ENCODE data around the gene RBKS. TPM values are rescaled to one million over a fixed set of nuclear protein-coding genes. Genes with fewer than 3 reads are reported as not detected.
A peak's percentile ranks its signal among the peaks of the same experiment; 100 is the strongest.

Gene RBKS
- total and polyA plus RNA-seq, 2 of the 13 experiments (the other 11 are each of a cell fraction or from before 2014, with no cell fraction given) = 7.7 to 8.3 TPM

DNA sequence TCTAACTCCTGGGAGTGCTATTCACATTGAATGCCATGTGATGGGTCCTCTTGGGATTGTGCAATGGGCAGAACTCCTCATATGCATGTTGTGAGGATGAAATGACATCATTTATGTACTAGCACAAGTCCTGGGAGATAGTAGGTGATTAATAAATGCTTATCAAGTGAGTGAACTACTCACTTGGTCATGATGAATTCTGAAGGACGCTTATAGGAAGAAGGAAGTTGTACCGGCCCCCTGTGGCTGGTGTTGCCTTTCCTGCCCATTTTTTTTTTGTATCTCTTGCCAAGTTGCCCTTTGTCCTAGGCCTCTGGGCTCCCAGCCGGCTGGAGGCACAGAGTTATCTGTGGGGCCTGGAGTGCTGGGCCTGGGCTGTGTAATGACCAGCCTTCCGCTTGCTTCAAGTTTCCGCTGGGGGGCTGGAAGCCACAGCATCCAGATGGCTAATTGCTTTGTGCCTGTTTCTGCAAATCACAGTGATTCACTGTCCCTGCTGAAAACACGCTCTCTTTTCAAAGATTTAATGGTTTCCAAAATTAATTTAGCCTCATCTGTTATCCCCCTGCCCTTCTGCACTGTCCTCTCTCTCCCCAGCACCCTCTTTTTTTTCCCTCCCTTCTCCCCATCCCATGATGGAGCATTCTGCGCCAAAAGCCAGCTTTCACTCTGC, 152.4 kb downstream of the RBKS start (continued):
- TF ChIP-seq, protein P1, sequence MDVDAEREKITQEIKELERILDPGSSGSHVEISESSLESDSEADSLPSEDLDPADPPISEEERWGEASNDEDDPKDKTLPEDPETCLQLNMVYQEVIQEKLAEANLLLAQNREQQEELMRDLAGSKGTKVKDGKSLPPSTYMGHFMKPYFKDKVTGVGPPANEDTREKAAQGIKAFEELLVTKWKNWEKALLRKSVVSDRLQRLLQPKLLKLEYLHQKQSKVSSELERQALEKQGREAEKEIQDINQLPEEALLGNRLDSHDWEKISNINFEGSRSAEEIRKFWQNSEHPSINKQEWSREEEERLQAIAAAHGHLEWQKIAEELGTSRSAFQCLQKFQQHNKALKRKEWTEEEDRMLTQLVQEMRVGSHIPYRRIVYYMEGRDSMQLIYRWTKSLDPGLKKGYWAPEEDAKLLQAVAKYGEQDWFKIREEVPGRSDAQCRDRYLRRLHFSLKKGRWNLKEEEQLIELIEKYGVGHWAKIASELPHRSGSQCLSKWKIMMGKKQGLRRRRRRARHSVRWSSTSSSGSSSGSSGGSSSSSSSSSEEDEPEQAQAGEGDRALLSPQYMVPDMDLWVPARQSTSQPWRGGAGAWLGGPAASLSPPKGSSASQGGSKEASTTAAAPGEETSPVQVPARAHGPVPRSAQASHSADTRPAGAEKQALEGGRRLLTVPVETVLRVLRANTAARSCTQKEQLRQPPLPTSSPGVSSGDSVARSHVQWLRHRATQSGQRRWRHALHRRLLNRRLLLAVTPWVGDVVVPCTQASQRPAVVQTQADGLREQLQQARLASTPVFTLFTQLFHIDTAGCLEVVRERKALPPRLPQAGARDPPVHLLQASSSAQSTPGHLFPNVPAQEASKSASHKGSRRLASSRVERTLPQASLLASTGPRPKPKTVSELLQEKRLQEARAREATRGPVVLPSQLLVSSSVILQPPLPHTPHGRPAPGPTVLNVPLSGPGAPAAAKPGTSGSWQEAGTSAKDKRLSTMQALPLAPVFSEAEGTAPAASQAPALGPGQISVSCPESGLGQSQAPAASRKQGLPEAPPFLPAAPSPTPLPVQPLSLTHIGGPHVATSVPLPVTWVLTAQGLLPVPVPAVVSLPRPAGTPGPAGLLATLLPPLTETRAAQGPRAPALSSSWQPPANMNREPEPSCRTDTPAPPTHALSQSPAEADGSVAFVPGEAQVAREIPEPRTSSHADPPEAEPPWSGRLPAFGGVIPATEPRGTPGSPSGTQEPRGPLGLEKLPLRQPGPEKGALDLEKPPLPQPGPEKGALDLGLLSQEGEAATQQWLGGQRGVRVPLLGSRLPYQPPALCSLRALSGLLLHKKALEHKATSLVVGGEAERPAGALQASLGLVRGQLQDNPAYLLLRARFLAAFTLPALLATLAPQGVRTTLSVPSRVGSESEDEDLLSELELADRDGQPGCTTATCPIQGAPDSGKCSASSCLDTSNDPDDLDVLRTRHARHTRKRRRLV (CRISPR knock-in tag; IDR thresholded peaks at IDR 0.05) = no peak
- TF ChIP-seq, protein P2, sequence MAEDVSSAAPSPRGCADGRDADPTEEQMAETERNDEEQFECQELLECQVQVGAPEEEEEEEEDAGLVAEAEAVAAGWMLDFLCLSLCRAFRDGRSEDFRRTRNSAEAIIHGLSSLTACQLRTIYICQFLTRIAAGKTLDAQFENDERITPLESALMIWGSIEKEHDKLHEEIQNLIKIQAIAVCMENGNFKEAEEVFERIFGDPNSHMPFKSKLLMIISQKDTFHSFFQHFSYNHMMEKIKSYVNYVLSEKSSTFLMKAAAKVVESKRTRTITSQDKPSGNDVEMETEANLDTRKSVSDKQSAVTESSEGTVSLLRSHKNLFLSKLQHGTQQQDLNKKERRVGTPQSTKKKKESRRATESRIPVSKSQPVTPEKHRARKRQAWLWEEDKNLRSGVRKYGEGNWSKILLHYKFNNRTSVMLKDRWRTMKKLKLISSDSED (CRISPR knock-in tag; IDR thresholded peaks at IDR 0.05) = no peak
- TF ChIP-seq MIXL1 (CRISPR knock-in tag; IDR thresholded peaks at IDR 0.05) (peak; percentile 74; the same call in 1 of the 2 replicates), TEAD3 (CRISPR knock-in tag; optimal IDR thresholded peaks at IDR 0.05; ENCODE audit: borderline replicate concordance) (peak; percentile 48), CHD4 (IDR thresholded peaks at IDR 0.05; ENCODE audit: borderline replicate concordance, low read length) (peak; percentile 64; the same call in 1 of the 2 replicates), RARA (CRISPR knock-in tag; IDR thresholded peaks at IDR 0.05) (peak; percentile 49), XRCC5 (optimal IDR thresholded peaks at IDR 0.05; ENCODE audit: low read length) (peak; percentile 69), ZMYM3 (CRISPR knock-in tag; IDR thresholded peaks at IDR 0.05) (peak; percentile 91), ZFX (CRISPR knock-in tag; IDR thresholded peaks at IDR 0.05; ENCODE audit: low read depth) (peak; percentile 95), CREM (IDR thresholded peaks at IDR 0.05) (peak; percentile 46; the same call in 1 of the 2 replicates), CREM (CRISPR knock-in tag; IDR thresholded peaks at IDR 0.05) (no peak), HNRNPL (IDR thresholded peaks at IDR 0.05; ENCODE audit: low read depth, low read length) (peak; percentile 78), ZNF674 (CRISPR knock-in tag; IDR thresholded peaks at IDR 0.05; ENCODE audit: low read depth) (0 out of 2 replicates have a peak, but pooled peaks have one; percentile 65), ZNF3 (CRISPR knock-in tag; IDR thresholded peaks at IDR 0.05) (0 out of 2 replicates have a peak, but pooled peaks have one; percentile 68), ZNF644 (CRISPR knock-in tag; IDR thresholded peaks at IDR 0.05; ENCODE audit: low read depth) (peak; percentile 88), REL (CRISPR knock-in tag; conservative IDR thresholded peaks at IDR 0.05) (0 out of 2 replicates have a peak, but pooled peaks have one; percentile 41), FOSL2 (CRISPR knock-in tag; IDR thresholded peaks at IDR 0.05) (peak; percentile 43), SOX5 (CRISPR knock-in tag; IDR thresholded peaks at IDR 0.05; ENCODE audit: borderline replicate concordance) (peak; percentile 59), NR2F1 (CRISPR knock-in tag; IDR thresholded peaks at IDR 0.05) (peak in 1 of 2 experiments; percentile 12; a peak in 1 of 4 replicates), ELF1 (CRISPR knock-in tag; IDR thresholded peaks at IDR 0.05) (peak; percentile 60; the same call in 1 of the 2 replicates), ZNF124 (CRISPR knock-in tag; IDR thresholded peaks at IDR 0.05) (peak; percentile 40; the same call in 1 of the 2 replicates)
- TF ChIP-seq, protein P3, sequence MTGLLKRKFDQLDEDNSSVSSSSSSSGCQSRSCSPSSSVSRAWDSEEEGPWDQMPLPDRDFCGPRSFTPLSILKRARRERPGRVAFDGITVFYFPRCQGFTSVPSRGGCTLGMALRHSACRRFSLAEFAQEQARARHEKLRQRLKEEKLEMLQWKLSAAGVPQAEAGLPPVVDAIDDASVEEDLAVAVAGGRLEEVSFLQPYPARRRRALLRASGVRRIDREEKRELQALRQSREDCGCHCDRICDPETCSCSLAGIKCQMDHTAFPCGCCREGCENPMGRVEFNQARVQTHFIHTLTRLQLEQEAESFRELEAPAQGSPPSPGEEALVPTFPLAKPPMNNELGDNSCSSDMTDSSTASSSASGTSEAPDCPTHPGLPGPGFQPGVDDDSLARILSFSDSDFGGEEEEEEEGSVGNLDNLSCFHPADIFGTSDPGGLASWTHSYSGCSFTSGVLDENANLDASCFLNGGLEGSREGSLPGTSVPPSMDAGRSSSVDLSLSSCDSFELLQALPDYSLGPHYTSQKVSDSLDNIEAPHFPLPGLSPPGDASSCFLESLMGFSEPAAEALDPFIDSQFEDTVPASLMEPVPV (CRISPR knock-in tag; IDR thresholded peaks at IDR 0.05) = no peak
- TF ChIP-seq, protein P4, sequence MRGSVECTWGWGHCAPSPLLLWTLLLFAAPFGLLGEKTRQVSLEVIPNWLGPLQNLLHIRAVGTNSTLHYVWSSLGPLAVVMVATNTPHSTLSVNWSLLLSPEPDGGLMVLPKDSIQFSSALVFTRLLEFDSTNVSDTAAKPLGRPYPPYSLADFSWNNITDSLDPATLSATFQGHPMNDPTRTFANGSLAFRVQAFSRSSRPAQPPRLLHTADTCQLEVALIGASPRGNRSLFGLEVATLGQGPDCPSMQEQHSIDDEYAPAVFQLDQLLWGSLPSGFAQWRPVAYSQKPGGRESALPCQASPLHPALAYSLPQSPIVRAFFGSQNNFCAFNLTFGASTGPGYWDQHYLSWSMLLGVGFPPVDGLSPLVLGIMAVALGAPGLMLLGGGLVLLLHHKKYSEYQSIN (CRISPR knock-in tag; IDR thresholded peaks at IDR 0.05; ENCODE audit: borderline replicate concordance) = no peak

All from HepG2 (cell line).